Measurements from ENCODE around the gene ZKSCAN4. TPM values are rescaled to one million over a fixed set of nuclear protein-coding genes. Genes with fewer than 3 reads are reported as not detected.

Gene ZKSCAN4
- 4.3 and 4.4 TPM in 2 replicates for total RNA-seq

GRCh38 chr6:28252009-28252975 lies at the start of gene ZKSCAN4:
TSS of gene ZKSCAN4 (minus strand) at chr6:28252269. CDS start at chr6:28251980, 289 bp downstream.

GRCh38 chr6:28281288-28282064 lies 29.4 kb upstream of the ZKSCAN4 start, which contains the start of gene PGBD1:
TSS of gene PGBD1 (plus strand) at chr6:28281572. CDS start at chr6:28283814, 2,242 bp downstream.

DNA sequence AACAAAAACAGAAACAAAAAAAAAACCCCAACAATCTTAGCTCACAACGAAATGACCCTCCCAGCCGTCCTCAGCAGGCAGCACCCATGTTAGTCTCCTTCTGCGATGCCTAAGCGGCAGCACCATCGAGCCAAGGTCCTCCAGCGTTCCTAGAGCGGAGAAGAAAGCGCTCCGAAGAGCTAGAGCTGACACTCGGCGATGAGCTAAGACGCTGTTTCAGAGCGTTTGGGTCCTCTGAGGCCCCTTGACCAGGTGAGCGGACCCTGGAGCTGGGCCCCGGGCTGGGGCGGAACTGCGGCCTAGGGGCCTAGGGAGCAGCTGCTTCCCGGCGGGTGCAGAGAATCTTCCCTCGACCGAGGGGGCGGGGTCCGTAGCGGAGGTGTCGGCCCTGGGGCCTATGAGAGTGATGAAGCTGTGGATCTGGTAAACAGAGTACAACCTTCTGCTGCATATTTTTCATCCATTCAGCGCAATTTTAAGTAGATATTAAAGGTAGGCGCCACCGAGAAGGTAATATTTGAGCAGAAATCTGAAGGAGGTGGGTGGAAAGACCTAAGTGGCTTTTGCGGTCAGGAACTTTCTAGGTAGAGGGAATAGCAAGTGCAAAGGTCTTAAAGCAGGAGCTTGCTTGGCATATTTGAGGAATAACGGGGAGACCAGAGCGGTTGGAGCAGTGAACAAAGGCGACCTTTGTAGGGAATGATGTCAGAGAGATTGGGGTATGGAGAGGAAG lies 15.1 kb upstream of the ZKSCAN4 start, which contains the start of gene ZSCAN26:
Gene ZSCAN26, plus strand, starts transcription at position 182 of the 733 bp plus-strand sequence. CDS start 4,777 bp downstream, outside the sequence.

GRCh38 chr6:28258877-28259777 lies 7.1 kb upstream of the ZKSCAN4 start, which contains the start of gene NKAPL:
TSS of gene NKAPL (plus strand) at chr6:28259297. CDS start at chr6:28259372, 75 bp downstream.

GRCh38 chr6:28225056-28225834 lies 26.8 kb downstream of the ZKSCAN4 start, which contains the start of gene ZSCAN9:
TSS of gene ZSCAN9 (plus strand) at chr6:28225275. CDS start at chr6:28227085, 1,810 bp downstream.

Other genes starting within 250 kb of the ZKSCAN4 start
- 0.18 and 1.2 TPM in 2 replicates for gene ZNF165, start 171.7 kb downstream of the ZKSCAN4 start, total RNA-seq
- under 0.01 and 0.89 TPM in 2 replicates for gene ZSCAN16, start 127.7 kb downstream of the ZKSCAN4 start, total RNA-seq
- 7.6 and 8.6 TPM in 2 replicates for gene ZKSCAN8, start 110.4 kb downstream of the ZKSCAN4 start, total RNA-seq
- gene ZSCAN9, start 27.0 kb downstream of the ZKSCAN4 start, total RNA-seq: 4.9 and 6.4 TPM in 2 replicates
- 0.29 and 1.6 TPM in 2 replicates for gene NKAPL, start 7.0 kb upstream of the ZKSCAN4 start, total RNA-seq
- gene ZSCAN26, start 14.9 kb upstream of the ZKSCAN4 start, total RNA-seq: 13.8 and 16.7 TPM in 2 replicates
- 5.5 TPM in 2 replicates for gene PGBD1, start 29.3 kb upstream of the ZKSCAN4 start, total RNA-seq
- 6.2 and 7.2 TPM in 2 replicates for gene ZSCAN31, start 83.9 kb upstream of the ZKSCAN4 start, total RNA-seq
- 2.9 and 3.9 TPM in 2 replicates for gene ZKSCAN3, start 97.7 kb upstream of the ZKSCAN4 start, total RNA-seq
- gene ZSCAN12, start 147.5 kb upstream of the ZKSCAN4 start, total RNA-seq: 2.3 and 4.4 TPM in 2 replicates
- gene ZSCAN23, start 191.2 kb upstream of the ZKSCAN4 start, total RNA-seq: 0.53 and 12.4 TPM in 2 replicates

Measured in myometrial cell (primary cell).